WTC11 (cell line): ENCODE measurements around the gene RHPN2.

Experiments used
- CTCF ChIP-seq: fragments of 200-600 bp; IDR thresholded peaks from 2 replicates; pipeline ENCODE4 v1.8.0; 2022; ENCODE audit warnings: antibody characterized with exemption
- ELF4 ChIP-seq: sonication (generic); formaldehyde crosslinking; IDR thresholded peaks from 2 replicates; pipeline ENCODE4 v1.8.1; 2022; ENCODE audit warnings: low read depth, mild to moderate bottlenecking, moderate library complexity, missing genetic modification reagents
- GRHL2 ChIP-seq: fragments of 250-450 bp; sonication (Bioruptor Pico); IDR thresholded peaks from 2 replicates; pipeline ENCODE4 v1.8.0; 2022; ENCODE audit warnings: mild to moderate bottlenecking, moderate library complexity; ENCODE audit not compliant: insufficient replicate concordance, severe bottlenecking
- JUN ChIP-seq: sonication (generic); formaldehyde crosslinking; IDR thresholded peaks from 2 replicates; pipeline ENCODE4 v1.8.0; 2023; ENCODE audit warnings: mild to moderate bottlenecking, missing genetic modification reagents
- NFYB ChIP-seq: sonication (generic); formaldehyde crosslinking; conservative IDR thresholded peaks from 2 replicates; pipeline ENCODE4 v1.8.0; 2022; ENCODE audit warnings: low read depth, missing genetic modification reagents
- USF2 ChIP-seq: sonication (generic); formaldehyde crosslinking; IDR thresholded peaks from 2 replicates; pipeline ENCODE4 v1.8.1; 2023; ENCODE audit warnings: mild to moderate bottlenecking, missing genetic modification reagents, moderate library complexity
- ZBTB21 ChIP-seq: sonication (generic); formaldehyde crosslinking; IDR thresholded peaks from 2 replicates; pipeline ENCODE4 v1.8.1; 2023; ENCODE audit warnings: mild to moderate bottlenecking, missing genetic modification reagents, borderline replicate concordance
- ZNF423 ChIP-seq: fragments of 250-450 bp; sonication (Bioruptor Pico); IDR thresholded peaks from 2 replicates; pipeline ENCODE4 v2.1.2; 2022; ENCODE audit warnings: mild to moderate bottlenecking, moderate library complexity
- ZNF425 ChIP-seq: fragments of 250-450 bp; sonication (Bioruptor Pico); conservative IDR thresholded peaks from 2 replicates; pipeline ENCODE4 v1.9.0; 2021; ENCODE audit warnings: mild to moderate bottlenecking
- ZSCAN18 ChIP-seq: fragments of 250-450 bp; sonication (Bioruptor Pico); IDR thresholded peaks from 2 replicates; pipeline ENCODE4 v2.1.2; 2022; ENCODE audit warnings: mild to moderate bottlenecking, moderate library complexity

- TF ChIP-seq CTCF (no peak), ELF4 (CRISPR knock-in tag) (no peak), USF2 (CRISPR knock-in tag) (no peak), ZNF423 (no peak), GRHL2 (CRISPR knock-in tag) (no peak), ZSCAN18 (CRISPR knock-in tag) (no peak), ZBTB21 (no peak), NFYB (CRISPR knock-in tag) (no peak), ZNF425 (CRISPR knock-in tag) (no peak), JUN (CRISPR knock-in tag) (no peak)
Observed at GRCh38 chr19:33005440-33005839, 59.2 kb downstream of the RHPN2 start.
